ENCODE measurements around the gene MYL2. TPM values are rescaled to one million over a fixed set of nuclear protein-coding genes. Genes with fewer than 3 reads are reported as not detected.

MYL2 gene
- total and polyA plus RNA-seq, 2 experiments from 2014 or later, result not detected

DNA sequence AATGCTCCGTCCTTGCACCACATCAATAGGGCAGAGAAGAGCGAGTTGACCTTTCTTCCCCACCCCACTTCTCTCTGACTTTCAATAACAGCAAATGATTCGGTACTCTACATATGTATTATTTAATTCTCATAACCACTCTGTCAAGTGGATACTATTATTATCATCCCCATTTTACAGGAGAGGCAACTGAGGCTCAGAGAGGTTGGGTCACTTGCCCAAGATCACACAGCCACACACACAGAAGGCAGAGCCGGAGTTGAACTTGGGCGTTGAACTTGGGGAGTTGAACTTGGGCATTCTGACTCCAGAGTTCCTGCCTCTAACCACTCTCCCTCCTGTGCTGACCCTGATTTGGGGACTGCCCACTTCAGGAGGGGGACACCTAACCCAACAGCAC lies 659 bp downstream of the MYL2 start:
- TF ChIP-seq, protein P1, sequence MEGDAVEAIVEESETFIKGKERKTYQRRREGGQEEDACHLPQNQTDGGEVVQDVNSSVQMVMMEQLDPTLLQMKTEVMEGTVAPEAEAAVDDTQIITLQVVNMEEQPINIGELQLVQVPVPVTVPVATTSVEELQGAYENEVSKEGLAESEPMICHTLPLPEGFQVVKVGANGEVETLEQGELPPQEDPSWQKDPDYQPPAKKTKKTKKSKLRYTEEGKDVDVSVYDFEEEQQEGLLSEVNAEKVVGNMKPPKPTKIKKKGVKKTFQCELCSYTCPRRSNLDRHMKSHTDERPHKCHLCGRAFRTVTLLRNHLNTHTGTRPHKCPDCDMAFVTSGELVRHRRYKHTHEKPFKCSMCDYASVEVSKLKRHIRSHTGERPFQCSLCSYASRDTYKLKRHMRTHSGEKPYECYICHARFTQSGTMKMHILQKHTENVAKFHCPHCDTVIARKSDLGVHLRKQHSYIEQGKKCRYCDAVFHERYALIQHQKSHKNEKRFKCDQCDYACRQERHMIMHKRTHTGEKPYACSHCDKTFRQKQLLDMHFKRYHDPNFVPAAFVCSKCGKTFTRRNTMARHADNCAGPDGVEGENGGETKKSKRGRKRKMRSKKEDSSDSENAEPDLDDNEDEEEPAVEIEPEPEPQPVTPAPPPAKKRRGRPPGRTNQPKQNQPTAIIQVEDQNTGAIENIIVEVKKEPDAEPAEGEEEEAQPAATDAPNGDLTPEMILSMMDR (conservative IDR thresholded peaks at IDR 0.05; ENCODE audit: low read depth in 2 of 2), result no peak
- TF ChIP-seq EZH2phosphoT487 (IDR thresholded peaks at IDR 0.05; ENCODE audit: unreplicated experiment) (no peak), STAT1 (IDR thresholded peaks at IDR 0.05; ENCODE audit: unreplicated experiment) (no peak), POLR2AphosphoS5 (IDR thresholded peaks at IDR 0.05; ENCODE audit: low read depth) (no peak), EZH2 (IDR thresholded peaks at IDR 0.05; ENCODE audit: low read depth, unreplicated experiment) (no peak), CREB1 (CRISPR knock-in tag; IDR thresholded peaks at IDR 0.05; ENCODE audit: low read depth) (no peak), NANOG (IDR thresholded peaks at IDR 0.05; ENCODE audit: borderline replicate concordance) (no peak), ZNF114 (CRISPR knock-in tag; IDR thresholded peaks at IDR 0.05) (no peak)
- TF ChIP-seq, protein P2, sequence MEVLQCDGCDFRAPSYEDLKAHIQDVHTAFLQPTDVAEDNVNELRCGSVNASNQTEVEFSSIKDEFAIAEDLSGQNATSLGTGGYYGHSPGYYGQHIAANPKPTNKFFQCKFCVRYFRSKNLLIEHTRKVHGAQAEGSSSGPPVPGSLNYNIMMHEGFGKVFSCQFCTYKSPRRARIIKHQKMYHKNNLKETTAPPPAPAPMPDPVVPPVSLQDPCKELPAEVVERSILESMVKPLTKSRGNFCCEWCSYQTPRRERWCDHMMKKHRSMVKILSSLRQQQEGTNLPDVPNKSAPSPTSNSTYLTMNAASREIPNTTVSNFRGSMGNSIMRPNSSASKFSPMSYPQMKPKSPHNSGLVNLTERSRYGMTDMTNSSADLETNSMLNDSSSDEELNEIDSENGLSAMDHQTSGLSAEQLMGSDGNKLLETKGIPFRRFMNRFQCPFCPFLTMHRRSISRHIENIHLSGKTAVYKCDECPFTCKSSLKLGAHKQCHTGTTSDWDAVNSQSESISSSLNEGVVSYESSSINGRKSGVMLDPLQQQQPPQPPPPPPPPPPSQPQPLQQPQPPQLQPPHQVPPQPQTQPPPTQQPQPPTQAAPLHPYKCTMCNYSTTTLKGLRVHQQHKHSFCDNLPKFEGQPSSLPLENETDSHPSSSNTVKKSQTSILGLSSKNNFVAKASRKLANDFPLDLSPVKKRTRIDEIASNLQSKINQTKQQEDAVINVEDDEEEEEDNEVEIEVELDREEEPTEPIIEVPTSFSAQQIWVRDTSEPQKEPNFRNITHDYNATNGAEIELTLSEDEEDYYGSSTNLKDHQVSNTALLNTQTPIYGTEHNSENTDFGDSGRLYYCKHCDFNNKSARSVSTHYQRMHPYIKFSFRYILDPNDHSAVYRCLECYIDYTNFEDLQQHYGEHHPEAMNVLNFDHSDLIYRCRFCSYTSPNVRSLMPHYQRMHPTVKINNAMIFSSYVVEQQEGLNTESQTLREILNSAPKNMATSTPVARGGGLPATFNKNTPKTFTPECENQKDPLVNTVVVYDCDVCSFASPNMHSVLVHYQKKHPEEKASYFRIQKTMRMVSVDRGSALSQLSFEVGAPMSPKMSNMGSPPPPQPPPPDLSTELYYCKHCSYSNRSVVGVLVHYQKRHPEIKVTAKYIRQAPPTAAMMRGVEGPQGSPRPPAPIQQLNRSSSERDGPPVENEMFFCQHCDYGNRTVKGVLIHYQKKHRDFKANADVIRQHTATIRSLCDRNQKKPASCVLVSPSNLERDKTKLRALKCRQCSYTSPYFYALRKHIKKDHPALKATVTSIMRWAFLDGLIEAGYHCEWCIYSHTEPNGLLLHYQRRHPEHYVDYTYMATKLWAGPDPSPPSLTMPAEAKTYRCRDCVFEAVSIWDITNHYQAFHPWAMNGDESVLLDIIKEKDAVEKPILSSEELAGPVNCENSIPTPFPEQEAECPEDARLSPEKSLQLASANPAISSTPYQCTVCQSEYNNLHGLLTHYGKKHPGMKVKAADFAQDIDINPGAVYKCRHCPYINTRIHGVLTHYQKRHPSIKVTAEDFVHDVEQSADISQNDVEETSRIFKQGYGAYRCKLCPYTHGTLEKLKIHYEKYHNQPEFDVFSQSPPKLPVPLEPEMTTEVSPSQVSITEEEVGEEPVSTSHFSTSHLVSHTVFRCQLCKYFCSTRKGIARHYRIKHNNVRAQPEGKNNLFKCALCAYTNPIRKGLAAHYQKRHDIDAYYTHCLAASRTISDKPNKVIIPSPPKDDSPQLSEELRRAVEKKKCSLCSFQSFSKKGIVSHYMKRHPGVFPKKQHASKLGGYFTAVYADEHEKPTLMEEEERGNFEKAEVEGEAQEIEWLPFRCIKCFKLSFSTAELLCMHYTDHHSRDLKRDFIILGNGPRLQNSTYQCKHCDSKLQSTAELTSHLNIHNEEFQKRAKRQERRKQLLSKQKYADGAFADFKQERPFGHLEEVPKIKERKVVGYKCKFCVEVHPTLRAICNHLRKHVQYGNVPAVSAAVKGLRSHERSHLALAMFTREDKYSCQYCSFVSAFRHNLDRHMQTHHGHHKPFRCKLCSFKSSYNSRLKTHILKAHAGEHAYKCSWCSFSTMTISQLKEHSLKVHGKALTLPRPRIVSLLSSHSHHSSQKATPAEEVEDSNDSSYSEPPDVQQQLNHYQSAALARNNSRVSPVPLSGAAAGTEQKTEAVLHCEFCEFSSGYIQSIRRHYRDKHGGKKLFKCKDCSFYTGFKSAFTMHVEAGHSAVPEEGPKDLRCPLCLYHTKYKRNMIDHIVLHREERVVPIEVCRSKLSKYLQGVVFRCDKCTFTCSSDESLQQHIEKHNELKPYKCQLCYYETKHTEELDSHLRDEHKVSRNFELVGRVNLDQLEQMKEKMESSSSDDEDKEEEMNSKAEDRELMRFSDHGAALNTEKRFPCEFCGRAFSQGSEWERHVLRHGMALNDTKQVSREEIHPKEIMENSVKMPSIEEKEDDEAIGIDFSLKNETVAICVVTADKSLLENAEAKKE (CRISPR knock-in tag; IDR thresholded peaks at IDR 0.05), result no peak
- TF ChIP-seq, protein P3, sequence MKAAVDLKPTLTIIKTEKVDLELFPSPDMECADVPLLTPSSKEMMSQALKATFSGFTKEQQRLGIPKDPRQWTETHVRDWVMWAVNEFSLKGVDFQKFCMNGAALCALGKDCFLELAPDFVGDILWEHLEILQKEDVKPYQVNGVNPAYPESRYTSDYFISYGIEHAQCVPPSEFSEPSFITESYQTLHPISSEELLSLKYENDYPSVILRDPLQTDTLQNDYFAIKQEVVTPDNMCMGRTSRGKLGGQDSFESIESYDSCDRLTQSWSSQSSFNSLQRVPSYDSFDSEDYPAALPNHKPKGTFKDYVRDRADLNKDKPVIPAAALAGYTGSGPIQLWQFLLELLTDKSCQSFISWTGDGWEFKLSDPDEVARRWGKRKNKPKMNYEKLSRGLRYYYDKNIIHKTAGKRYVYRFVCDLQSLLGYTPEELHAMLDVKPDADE (IDR thresholded peaks at IDR 0.05), result no peak
- Histone ChIP-seq H3K9me2 (ENCODE audit: insufficient read depth) (no peaks in the 10 kb centered on the region), H4K20me1 (replicated peaks; ENCODE audit: insufficient read depth) (no peaks in the 10 kb centered on the region), H3K4me3 (no peak overlapping the region), H3K36me3 (ENCODE audit: insufficient read depth) (no peaks in the 10 kb centered on the region), H3K4me1 (ENCODE audit: insufficient read depth) (peaks cover 20% of the 10 kb centered on the region), H2AFZ (peak overlapping the region; percentile 70), H3F3A (replicated peaks; ENCODE audit: low read depth) (no peaks in the 10 kb centered on the region), H3K4me2 (no peak overlapping the region; the same call in 1 of the 2 replicates), H3K27ac (ENCODE audit: low read depth) (no peak overlapping the region), H3K79me2 (replicated peaks; ENCODE audit: insufficient read depth) (no peaks in the 10 kb centered on the region), H3K27me3 (ENCODE audit: insufficient read depth) (no peaks in the 10 kb centered on the region)
- peaks cover 35% of the 10 kb centered on the region for H3K4me1 Mint-ChIP-seq
- no peaks in the 10 kb centered on the region for H3K36me3 Mint-ChIP-seq (ENCODE audit: low read depth)
- no peaks in the 10 kb centered on the region for H3K9me3 Mint-ChIP-seq
- ATAC-seq (no peak), DNase-seq (ENCODE audit: low spot score) (no peak)
- H3K27me3 Mint-ChIP-seq (ENCODE audit: insufficient read depth, low read depth, poor library complexity), result peaks cover 14% of the 10 kb centered on the region
- H3K4me3 Mint-ChIP-seq, result no peak overlapping the region
- H3K27ac Mint-ChIP-seq, result no peak overlapping the region
